ENCODE measurements around the gene SLC2A14.
A peak's percentile ranks its signal among the peaks of the same experiment; 100 is the strongest.
"Not testable (repeated sequence)": the region's sequence is repeated elsewhere in the genome, so short reads cannot be mapped to it uniquely, and the experiment has no call there.

The SLC2A14 gene

GRCh38 chr12:7868391-7868790 lies 4.3 kb downstream of the SLC2A14 start:
- no peak for DNase-seq

GRCh38 chr12:7864601-7865150 lies 8.0 kb downstream of the SLC2A14 start:
- DNase-seq = no peak

- not testable (repeated sequence) for DNase-seq
Observed at GRCh38 chr12:7862814-7863348, 9.8 kb downstream of the SLC2A14 start.

GRCh38 chr12:7862301-7862700 lies 10.4 kb downstream of the SLC2A14 start:
- DNase-seq = not testable (repeated sequence)

DNA sequence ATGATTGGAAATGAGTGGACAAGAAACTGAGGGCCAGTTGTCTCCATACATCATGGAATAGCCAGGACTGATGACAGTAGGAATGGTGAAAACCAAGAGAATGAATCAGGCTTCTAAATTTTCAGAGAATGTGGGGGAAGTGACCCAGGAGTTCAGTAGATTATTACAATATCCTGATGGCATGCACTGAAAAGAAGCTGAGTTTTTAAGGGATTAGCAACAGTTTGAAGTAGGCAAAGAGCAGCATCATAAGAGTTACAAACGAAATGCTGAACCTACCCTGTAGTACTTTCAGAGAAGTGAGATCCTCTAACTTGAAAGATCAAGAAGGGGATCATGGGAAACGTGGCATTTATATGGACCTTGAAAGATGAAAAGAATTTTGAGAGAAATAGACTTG lies 13.2 kb downstream of the SLC2A14 start:
- DNase-seq = no peak

- DNase-seq = no peak
Observed at GRCh38 chr12:7857971-7858370, 14.7 kb downstream of the SLC2A14 start.

GRCh38 chr12:7856516-7856915 lies 16.2 kb downstream of the SLC2A14 start:
- no peak for DNase-seq

DNA sequence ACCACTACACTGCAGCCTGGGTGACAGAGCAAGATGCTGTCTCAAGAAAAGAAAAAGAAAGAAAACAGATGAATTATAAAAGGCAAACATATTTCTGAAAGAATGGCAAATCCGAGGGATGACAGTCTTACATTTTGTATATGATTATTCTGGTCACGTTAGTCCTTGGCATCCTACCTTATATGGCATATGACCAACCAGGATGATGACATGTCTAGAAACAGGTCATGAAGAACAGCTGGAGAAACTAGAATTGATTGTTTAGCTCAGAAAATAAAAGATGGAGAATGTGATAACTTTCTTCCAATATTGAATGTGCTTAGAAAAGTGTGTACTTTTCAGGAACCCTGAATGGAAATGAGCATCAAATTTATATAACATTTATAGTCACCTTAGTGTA lies 19.2 kb downstream of the SLC2A14 start:
- no peak for DNase-seq

DNA sequence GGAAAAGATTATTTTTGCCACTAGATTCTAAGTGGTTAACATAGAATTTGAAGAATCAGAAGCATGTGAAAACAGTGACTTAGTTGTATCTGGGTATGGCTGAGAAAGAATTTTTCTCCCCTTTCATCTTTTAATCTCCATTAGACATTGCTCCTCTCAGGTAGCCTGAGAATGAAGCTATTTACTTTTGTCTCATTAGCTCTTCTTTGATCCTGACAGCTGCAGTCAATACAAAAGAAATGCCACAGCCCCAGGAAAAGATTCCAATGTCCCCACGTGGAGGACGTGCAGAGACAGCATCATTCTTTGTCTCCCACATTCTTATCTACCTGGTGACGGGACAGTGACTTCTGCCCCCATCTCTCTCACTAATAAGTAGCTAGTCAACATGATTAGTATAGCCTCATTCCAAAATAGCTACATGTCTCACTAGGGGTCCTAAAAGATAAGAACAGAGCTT lies 21.1 kb downstream of the SLC2A14 start:
- not testable (repeated sequence) for DNase-seq

- not testable (repeated sequence) for DNase-seq
Observed at GRCh38 chr12:7850099-7850498, 22.6 kb downstream of the SLC2A14 start.

- DNase-seq = not testable (repeated sequence)
Observed at GRCh38 chr12:7848098-7848422, 24.7 kb downstream of the SLC2A14 start.

- DNase-seq = not testable (repeated sequence)
Observed at GRCh38 chr12:7847226-7848097, 25.3 kb downstream of the SLC2A14 start.

DNA sequence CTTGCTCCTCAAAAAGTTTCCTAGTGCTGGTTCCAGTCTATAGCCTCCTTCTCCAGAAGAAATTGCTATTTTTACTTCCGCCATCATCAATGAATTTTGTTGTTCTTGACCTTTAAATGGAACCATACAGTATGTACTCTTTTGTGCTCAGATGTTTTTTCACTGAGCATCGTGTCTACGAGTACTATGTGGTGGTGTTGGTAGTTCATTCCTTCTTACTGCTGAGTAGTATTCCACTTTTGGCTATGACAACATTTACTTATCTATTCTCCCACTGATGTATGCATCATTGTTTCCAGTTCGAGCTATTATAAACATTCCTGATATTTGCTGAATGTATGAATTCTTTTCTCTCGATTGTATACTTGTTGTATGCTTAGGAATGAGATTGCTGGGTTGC lies 28.6 kb downstream of the SLC2A14 start:
- no peak for DNase-seq

- not testable (repeated sequence) for DNase-seq
Observed at GRCh38 chr12:7843583-7843982, 29.1 kb downstream of the SLC2A14 start.

DNA sequence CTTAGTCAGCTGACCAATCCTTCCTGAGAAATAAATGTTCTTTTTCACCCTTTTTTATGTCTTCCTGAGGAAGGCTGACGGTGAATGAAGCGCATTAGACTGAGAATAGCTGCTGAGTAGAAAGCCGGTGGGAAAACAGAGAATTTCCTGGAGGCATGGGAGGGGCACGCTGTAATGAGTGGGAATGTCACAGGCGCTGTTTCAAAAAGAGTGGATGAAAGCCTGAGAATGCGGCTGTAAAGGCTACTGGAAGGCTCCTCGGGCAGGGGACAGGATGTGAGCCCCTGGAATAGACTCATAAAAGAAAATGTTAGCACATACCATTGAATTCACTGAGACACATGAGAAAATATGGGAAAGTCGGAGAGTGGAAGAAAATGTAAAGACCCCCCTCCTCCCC lies 29.6 kb downstream of the SLC2A14 start:
- DNase-seq = not testable (repeated sequence)

DNA sequence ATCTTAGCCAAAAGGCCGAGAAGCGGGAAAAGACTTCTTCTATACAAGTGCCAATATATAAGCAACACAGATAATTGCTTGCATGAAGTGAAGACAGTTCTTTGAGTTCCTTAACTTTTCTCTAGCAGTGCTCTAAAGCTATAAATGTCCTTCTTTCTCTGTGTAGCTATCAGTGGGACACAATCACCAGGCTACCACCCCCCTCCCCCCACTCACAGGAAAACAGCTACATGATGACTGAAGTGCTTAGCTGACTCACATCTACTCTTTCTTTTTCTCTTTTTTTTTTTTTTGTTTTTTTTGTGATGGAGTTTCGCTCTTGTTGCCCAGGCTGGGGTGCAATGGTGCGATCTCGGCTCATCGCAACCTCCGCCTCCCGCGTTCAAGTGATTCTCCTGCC lies 30.3 kb downstream of the SLC2A14 start:
- DNase-seq = not testable (repeated sequence)

GRCh38 chr12:7839848-7840247 lies 32.9 kb downstream of the SLC2A14 start:
- DNase-seq = not testable (repeated sequence)

- DNase-seq = peak; percentile 4
Observed at GRCh38 chr12:7839226-7839625, 33.5 kb downstream of the SLC2A14 start.

DNA sequence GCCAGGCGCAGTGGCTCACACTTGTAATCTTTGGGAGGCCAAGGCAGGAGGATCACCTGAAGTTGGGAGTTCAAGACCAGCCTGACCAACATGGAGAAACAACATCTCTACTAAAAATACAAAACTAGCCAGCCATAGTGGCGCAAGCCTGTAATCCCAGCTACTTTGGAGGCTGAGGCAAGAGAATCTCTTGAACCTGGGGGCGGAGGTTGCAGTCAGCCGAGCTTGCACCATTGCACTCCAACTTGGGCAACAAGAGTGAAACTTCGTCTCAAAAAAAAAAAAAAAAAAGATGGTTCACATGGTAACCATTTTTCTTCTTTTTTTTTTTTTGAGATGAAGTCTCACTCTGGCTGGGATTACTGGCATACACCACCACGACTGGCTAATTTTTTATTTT lies 35.3 kb downstream of the SLC2A14 start:
- DNase-seq = no peak

DNA sequence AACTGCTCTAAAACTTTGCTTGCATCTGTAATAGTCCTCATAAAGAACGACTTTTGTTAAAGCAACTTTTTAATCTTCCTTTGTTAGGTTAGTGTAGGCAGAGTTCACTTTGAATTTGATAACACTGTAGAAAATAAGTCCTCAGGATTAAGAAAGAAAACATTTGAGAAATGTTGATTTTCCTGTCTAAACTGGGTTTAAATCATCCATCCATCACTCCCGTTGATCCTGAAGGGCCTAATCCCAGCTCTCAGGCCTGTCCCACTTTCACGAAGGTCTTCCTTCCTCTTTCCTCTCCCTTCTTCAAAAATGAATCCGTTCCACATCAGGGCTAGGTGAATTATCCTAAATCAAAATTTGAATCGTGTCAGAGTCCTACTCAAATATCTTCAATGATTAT lies 36.9 kb downstream of the SLC2A14 start:
- DNase-seq = no peak

DNA sequence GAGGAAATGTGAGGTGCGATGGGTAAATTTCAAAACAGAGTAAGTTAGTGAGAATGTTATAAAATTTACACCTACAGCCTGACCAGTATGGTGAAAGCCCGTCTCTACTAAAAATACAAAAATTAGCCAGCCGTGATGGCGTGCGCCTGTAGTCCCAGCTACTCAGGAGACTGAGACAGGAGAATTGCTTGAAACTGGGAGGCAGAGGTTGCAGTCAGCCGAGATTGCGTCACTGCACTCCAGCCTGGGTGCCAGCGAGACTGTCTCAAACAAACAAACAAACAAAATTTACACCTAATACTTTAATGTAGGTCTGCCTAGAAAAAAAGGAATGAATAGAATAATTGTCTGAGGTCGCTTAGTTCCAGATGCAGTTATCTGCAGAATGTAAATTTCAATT lies 37.6 kb downstream of the SLC2A14 start:
- DNase-seq = no peak

DNA sequence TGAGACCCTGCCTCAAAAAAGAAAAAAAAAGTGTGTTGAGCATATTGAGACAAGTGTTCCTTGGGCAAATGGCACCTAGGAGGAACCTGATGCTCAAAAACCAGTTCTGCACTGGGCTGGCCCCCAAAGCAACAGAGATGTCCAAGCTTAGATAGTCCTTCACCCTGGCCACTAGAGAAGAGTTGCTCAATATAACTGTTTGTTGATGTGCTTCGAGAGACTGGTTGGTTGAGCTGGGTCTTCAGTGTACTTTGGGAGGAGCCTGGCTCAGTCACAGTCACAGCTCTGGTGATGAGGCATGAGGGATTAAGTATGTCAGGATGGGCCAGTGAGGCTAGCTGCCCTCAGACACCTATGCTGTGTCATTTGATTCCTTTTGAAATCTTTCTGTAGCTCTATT lies 38.0 kb downstream of the SLC2A14 start:
- no peak for DNase-seq

DNA sequence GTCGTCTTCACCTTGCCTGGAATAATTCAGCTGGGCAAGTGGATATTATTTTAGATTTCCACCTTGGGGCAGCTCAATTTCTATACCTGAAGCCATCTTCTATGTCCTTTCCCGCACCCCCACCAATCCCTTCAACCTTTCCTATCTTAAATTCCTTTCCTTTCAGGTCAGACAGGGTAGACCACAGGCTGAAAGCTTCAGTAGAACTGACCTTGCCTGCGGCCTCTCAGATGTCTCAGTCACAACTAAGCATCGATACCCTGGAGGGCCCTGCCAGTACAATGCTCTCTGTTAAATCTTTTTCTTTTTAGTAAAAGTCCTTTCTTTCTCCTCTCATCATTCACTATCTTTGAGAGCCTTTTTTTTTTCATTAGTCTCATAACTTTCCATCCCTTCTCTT lies 38.9 kb downstream of the SLC2A14 start:
- DNase-seq = no peak

DNA sequence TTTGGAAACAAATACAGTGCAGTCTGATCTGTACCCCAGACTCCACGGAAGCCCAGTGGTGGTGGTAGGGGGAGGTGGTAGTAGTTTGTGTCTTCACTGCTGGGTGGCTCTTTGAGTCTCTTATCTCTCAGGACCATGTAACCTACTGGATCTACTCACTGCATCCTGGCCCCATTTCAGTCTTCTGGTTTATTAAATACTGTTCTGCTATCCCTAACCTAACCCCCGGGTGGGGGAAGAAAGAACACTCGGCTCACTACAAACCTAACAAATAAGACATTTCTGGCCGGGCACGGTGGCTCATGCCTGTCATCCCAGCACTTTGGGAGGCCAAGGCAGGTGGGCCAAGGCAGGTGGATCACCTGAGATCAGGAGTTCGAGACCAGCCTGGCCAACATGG lies 39.5 kb downstream of the SLC2A14 start:
- DNase-seq = not testable (repeated sequence)

Data from NCI-H82 (cell line).